Forelimb muscle (tissue), 1 donor: ENCODE results near the gene COL21A1. TPM values are rescaled to one million over a fixed set of nuclear protein-coding genes. Genes with fewer than 3 reads are reported as not detected.
"Not testable (repeated sequence)": the region's sequence is repeated elsewhere in the genome, so short reads cannot be mapped to it uniquely, and the experiment has no call there.

Source experiments
- DNase-seq: peaks from one replicate; pipeline ENCODE4 v3.0.0-alpha.2; 2013; ENCODE audit warnings: low read depth
- polyA plus RNA-seq: library from polyadenylated mRNA; unstranded; fragments of 120-200 nt; gene quantifications from one replicate; pipeline ENCODE4 v1.2.1, GENCODE V29; 2013; ENCODE audit not compliant: insufficient read length

Gene COL21A1
- polyA plus RNA-seq, 1 donor = 101 TPM

DNA sequence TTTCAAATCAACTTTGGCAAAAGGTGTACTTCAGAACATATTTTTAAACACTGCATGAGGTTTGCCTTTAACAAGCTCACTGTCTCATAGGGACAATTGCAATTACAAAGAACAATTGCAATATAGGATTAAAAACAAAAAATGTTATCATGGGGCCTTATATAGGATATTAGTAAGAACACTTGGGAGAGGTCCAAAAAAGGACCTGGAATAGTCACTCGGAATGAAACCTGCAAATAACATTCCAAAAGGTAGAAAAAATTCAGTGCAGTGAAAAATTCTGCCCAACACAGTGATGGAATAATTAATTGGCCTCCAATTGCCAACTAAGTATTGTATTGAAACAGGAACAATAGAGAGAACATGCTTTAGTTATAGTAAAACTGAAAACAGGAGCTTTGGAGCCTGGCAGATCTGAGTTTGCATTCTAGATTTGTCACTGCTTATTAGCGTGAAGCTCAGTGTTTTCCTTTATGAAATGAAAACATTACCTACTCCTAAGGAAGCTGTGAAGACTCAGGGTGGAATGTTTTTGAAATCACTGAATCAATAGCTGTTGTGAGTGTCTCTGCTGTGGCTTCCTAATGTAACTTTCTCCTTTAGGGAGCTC is 199.3 kb downstream of the COL21A1 start:
- no peak for DNase-seq

DNA sequence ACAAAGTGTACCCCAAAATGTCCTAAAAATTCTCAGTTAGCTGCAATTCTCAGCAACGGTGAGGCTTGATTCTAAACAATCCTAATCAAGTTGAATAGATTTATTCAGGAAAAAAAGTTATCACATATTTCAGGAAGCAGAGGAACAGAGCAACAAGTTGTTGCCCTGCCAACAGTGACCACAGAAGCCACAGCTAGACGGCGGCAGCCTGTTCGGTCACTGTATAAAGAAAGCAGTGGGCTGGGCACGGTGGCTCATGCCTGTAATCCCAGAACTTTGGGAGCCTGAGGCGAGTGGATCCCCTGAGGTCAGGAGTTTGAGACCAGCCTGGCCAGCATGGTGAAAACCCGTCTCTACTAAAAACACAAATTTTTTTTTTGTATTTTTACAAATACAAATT is 200.8 kb downstream of the COL21A1 start:
- DNase-seq = no peak

DNA sequence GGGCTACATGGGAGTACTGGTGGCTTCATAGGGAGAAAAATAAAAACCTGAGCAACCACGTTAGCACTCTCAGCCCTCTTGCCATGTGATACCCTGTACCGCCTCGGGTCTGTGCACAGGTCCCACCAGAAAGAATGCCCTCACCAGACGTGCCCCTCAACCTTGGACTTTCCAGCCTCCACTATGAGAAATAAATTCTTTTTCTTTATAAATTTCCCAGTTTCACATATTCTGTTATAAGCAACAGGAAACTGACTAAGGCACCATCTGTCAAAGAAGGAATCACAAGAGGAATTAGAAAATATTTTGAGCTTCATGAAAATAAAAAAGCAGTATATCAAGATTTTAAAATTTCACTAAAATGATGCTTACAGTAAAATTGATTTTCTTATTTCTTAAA is 203.6 kb downstream of the COL21A1 start:
- no peak for DNase-seq

DNA sequence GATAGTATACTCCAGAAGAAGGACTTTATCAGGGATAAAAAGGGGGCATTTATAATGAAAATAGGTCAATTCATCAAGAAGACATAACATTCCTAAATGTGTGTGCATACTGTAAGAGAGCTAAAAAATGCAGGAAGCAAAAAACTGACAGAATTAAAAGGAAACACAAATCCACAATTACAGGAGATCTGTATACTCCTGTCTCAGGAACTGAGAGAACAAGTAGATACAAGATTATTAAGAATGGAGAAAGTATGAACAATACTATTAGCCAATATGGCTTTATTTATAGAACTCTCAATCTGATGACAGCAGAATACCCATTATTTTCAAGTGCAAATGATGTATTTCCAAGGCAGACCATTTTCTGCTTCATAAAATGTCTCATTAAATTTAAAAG is 204.3 kb downstream of the COL21A1 start:
- no peak for DNase-seq

DNA sequence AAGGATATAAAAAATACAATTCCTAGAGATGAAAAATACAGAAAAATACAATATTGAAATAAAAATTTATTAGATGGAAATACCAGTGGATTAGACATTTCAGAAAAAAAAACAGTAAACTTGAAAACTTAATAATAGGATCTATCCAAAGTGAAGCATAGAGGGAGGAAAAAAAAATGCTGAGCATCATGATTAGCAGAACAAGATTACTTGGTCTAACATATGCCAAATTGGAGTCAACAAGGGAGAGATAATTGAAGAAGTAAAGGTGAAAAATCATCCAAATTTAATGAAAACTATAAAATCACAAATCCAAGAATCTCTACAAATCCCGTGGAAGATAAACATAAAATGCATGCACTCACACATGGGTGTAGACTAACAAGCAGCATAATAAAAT is 205.8 kb downstream of the COL21A1 start:
- no peak for DNase-seq

DNA sequence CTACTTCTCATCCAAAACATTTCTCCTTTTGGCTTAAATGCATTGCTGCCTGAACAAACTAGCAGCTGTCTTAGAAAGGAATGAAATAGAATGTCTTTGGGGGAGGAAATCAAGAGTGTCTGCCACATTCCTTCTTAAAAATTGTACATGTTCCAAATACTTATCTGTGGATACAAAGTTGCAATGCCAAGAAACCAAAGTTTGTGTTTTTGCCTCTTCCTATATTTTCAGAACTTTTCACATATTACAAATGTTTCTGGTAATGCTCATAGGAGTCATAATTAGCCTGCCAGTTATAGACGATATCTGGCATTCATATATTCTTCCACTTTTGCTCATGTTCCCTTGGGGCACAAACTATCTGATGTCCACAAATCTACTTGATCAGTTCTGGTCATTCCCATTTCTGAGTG is 206.5 kb downstream of the COL21A1 start:
- no peak for DNase-seq

DNA sequence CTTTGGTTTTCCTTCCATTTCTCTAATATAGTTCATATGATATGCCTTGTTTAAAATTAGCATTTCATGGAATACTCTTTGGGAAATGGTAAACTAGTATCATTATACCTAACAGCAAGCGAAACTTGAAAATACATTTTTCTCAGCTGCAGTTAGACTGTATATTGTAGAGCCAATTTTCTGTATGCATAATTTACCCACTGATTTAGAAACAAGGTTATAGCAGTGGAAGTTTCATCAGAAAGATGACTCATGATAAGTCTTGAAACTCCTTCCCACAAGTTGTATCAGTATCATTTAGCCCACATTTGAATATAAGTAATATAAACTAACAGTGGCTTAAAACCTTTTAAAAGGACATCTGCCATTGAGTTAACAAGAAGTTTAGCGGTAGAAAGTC is 207.2 kb downstream of the COL21A1 start:
- no peak for DNase-seq

DNA sequence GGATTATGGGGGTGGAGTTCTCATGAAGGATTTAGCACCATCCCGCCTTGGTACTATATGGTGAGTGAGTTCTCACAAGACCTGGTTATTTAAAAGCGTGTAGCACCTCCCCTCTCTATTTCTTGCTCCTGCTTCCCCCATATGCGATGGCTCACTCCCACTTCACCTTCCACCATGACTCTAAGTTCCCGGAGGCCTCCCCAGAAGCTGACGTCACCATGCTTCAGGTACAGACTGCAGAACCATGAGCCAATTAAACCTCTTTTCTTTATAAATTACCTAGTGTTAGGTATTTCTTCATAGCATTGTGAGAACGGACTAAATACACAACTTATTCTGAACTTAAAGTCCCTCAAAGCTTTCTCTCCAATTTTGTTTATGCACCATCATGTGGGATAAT is 208.6 kb downstream of the COL21A1 start:
- DNase-seq = no peak

DNA sequence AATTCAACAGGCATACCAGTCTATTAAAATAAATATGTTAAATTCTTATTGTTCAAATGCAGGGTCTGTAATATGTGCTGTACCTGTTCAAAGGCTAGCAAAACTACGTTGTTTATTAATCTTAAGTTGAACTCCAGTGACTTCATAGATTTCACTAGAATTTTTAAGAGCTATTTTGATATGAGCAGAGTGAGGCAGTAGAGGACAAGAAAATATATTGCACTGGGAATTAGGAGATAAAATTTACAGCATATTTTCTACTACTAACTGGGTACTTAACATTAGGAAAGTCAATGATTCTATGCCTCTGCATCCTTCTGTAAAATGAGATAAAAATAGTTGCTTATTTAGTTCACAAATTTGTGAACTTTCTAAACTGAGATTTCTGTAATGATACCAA is 209.8 kb downstream of the COL21A1 start:
- no peak for DNase-seq

DNA sequence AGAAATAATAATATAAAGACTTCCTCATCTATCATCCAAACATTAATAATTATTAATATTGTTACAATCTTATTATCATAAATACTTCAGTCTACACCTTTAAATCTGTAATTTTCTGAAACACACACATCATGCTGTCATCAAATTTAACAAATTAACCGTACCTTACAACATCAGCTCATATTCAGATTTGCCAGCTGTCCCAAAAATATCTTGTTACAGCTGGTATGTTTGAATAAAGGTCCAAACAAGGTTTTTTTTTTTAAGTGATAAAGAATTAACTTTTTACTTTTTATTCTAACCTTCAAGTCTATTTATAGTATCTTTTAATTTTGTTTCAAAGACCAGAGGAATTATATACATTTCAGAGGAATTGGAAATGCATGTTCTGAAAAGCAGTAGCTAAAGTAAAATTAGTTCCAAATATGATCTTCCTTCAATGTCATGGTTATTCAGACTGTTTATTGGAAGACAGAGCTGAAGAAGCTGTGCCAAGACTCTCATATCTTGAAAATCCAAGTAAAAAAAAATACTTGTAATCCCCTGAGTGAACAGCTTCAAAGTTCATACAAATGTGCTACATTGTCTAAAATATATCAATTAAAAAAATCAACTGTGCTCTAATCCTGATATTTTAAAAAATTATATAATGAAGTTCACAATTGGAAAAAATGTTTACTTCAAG is 210.3 kb downstream of the COL21A1 start:
- no peak for DNase-seq

DNA sequence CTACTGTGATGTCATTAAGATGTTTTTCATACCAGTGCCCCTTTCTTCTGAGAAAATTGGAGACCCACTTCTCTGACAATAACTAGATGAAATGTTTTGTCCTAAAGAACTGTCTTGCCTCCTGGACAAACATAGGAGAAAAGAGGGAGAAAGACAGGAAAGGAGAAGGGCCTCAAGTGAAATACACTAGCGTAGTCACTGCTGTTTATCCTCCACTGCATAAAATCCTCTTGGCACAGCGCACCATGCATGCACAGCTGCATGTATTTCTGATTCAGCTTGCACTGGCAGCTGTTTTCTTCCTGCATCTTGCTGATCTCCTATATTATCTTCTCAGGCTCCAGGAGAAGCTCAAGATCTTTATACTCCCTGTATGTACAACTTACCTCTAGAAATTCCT is 214.0 kb downstream of the COL21A1 start:
- DNase-seq = no peak

DNA sequence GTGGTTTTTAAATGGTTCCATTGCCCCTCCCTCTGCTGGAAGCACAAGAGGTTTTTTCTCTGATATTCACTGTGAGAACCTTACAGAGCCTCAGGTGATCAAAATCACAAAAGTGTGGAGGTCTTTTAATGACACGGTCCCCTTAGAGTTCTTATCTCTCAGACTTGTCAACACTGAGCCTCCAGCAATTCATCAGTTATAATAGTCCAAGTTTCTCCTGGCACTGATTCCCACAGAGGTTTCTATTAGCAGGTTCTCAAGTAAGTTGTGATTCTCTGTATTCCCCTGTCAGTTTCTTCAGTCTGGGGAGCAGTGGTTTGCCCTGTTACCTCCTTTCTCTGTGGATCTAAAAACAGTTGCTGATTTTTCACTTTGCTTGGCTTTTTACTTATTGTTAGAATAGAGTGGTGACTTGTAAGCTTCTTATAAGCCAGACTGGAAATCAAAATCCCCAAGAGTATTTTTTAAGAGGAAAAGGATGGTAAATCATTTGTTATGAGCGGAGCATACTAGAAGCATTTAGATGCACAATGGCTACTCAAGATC is 214.6 kb downstream of the COL21A1 start:
- DNase-seq = no peak

DNA sequence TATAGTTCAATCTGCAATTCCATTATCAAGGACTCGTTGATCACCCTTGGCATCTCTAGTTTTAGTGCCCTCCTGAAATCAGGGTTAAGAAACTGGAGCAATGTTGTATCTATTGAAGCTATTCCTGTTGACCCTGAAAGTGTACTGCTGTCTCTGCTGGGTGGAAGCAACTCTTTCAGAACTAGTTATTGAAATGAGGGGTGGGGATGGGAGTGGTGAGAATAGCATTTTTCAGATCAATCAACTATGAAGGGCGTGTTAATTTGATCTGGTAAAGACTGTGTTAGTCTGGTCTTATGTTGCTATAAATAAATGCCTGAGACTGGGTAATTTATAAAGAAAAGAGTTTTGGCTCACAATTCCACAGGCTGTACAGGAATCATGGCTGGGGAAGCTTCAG is 219.5 kb downstream of the COL21A1 start:
- DNase-seq = no peak

DNA sequence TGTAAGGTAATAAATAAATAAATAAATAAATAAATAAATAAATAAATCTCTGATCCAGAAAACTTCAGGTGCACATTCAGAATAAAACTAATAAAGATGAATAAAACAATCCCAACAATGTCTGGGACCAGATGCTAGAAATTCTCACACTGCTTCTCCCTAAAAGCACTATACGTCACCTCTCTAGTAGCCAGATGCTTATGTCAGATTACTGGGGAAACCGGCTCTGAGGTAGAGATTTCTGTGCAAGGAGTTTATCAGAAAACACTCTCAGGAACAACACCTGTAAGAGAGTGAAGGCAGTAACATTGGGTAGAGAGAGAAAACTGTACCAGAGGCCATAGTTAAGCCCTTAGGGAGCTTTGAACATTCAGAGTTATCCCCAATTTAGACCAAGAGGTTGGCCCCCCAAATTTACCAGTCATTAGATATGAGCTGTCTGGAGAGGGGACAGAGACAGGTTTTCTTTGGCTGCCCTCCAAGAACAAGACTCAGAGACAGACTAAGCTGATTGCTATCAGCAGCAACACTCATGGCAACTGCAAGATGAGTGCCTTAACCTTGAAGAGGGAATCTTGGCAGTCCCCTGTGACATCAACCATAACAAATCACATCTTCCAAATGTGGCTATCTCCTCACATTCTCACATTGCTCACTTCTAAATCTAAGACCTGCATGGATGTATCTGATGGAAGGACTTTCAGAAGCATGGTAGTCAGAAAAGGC is 220.8 kb downstream of the COL21A1 start:
- DNase-seq = no peak

DNA sequence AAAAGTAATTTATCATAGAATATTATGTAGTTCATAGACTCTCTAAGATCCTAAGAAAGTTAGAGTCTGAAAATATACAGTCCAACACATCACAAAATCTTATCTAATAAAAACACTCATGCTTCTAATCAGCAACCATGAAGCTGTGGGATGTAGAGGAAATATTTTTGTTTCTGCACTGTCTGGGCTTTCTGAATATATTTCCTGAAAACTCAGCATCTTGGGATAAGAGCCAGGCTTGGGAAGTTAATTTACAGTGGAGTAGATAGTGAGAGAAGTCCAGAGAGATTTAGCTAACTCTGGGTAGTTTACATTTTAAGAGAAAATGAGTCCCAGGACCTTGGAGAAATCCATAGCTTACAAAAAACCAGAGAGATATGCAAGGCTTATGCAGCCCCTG is 221.6 kb downstream of the COL21A1 start:
- no peak for DNase-seq

DNA sequence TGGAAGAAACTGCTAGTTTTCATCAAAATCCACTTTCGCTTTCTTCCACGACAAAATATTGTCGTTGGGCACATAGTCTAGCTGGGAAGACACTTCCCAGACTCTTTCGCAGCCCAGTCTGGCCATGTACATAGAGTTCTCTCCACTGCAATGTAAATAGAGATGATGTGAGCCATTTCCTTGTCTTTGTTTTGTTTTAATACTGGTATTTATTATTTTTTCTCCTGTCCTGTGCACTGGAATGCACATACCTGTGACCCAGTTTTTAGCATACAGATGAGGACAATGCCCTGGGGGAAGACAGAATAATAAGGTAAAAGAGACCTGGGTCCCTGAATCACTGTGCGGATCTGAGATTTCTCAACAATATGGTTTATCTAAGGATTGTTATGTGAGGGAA is 222.4 kb downstream of the COL21A1 start:
- no peak for DNase-seq

DNA sequence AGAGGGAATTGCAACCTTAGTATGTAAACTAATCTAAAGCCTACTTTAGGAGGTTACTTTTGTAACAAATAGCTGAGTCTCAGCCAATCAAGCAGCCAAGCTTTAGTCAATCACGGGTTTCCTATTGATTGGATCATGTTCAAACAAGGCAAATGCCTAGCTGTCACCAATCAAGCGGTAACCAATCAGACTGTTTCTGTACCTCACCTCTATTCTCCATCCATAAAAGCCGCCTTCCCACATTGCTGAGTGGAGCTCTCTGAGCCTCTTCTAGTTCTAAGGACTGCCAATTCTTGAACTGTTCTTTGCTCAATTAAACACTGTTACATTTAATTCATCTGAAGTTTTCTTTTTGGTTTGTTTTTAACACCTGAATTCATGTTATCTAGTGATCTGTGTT is 223.6 kb downstream of the COL21A1 start:
- no peak for DNase-seq

DNA sequence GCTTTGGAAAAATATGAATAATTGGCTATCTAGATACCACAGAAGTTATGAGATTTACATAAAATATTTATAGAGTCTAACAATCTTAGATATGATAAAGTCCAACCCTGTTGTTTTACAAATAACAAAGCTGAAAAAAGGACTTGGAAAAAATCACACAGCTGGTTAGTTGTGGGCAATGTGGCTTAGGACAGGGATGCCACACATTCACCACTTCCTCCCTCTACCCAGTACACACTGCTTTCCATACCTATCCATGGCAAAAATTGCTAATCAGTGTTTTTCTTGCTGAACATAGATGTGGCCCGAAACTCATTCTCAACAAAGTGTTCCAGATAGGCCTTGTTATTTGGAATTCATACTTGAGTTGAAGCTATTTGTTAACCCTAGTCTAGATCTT is 224.7 kb downstream of the COL21A1 start:
- no peak for DNase-seq

DNA sequence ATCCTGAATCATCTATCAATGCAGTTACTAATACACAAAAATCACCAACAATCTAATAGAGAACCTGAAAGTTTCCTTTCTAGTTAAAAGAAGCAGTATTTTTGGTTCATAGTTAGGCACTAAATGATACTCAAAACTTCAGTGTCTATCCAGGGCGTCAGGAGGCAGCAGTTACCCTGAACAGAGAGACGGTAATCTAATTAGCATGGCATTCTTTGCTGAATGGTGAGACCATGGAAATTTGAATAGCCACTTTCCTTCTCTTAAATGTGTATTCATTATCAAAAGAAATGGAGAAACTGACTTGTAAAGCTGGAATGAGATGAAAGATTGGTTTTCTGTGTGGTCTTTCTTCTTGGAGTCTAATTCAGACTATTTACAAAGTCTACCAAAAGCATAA is 225.4 kb downstream of the COL21A1 start:
- DNase-seq = no peak

DNA sequence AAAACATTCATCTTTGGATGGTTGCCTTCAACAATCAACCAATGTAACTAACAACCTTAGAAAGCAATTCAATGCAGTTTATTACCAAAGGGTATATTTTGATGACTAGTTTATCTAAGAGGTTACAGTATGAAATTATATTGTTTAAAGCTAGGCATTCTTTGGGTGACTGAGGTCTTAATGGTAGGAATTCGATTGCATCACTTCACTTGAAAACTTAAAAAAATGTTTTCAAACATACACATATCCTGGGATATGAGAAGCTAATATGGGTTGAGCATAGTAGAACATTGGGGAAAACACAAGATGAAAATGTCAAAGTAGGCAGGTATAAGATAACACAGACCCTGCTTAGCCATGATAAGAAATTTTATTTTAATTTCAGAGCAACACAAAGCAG is 227.4 kb downstream of the COL21A1 start:
- no peak for DNase-seq

DNA sequence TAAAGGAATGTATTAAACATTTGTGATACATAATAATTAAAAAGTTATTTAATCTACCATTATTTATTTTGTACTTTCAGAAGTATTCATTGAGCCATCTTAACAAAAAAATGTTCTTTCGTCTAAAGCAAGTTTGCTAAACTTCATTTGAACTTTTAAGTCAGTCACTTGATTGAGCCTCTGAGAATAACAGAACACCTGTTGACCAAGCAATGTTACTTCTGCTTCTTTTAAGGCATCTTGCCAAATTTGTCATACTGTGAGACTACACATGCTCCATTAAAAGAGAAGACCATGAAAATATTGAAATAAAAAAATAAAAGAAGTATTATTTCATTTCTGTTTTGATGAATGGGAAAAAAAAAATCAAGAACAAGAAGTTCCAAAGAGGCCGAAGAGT is 230.2 kb downstream of the COL21A1 start:
- DNase-seq = no peak

DNA sequence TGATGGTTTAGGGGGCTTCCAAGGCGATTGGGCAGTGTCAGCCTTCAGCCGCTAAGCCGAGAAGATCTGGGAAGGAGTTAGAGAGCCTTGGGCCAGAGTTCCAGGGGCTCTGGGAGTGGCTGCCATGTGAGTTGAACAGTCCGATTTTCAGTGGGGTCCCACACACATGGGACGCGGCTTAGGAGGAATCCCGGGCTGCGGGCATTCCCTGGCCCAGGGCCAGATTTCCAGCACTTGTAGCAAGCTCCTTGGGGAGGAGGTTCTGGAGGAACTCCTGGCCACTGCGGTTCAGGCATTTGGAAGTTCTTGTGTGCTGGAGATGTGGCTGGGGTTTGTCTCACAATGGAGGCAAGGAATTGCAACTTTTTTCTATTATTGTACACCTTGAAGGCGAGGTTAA is 233.3 kb downstream of the COL21A1 start:
- not testable (repeated sequence) for DNase-seq

DNA sequence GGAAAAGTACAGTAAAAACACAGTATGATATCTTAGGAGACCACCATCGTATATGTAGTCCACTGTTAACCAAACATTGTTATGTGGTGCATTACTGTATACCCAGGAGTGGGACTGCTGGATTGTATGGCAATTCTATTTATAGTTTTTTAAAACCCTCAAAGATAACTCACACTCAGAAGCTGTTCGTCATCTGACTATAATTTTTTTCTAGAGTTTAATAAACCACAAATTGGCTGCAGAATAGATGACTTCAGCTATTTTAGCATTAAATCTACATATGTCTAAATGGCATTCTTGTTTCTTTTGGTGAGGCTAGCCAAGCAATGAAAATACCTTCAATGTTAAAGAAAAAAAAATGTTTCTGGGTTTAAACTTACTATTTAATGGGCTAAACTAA is 237.7 kb downstream of the COL21A1 start:
- no peak for DNase-seq
